ENCODE data around the gene DENND1B.
"Not testable (repeated sequence)": the region's sequence is repeated elsewhere in the genome, so short reads cannot be mapped to it uniquely, and the experiment has no call there.

DENND1B gene

DNA sequence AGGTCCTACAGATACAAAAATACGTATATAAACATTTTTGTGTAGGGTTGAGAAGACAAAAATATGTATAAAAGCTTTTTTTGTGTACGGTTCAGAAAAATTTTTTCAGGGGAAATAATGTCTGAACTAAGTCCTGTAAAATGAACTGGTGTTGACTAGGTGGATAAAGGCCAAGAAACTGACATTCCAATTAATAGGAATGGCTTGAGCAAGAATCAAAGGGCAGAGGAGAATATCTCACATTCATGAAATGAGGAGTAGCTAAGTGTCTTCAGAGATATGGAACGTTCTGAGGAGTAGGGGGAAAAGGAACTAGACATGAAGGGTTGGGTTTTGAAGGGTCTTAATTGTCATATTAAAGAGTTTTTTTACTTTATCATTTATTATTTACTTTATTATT is 231.2 kb downstream of the DENND1B start:
- Mint-ChIP-seq H3K4me1 (peaks cover 5% of the 10 kb centered on the region), H3K36me3 (peaks cover 10% of the 10 kb centered on the region), H3K9me3 (peaks cover 5% of the 10 kb centered on the region), H3K27ac (no peak overlapping the region), H3K27me3 (no peaks in the 10 kb centered on the region), H3K4me3 (no peak overlapping the region)
- no peak for DNase-seq (ENCODE audit: low spot score in 2 of 2)
- ATAC-seq (ENCODE audit: low read depth) = no peak

DNA sequence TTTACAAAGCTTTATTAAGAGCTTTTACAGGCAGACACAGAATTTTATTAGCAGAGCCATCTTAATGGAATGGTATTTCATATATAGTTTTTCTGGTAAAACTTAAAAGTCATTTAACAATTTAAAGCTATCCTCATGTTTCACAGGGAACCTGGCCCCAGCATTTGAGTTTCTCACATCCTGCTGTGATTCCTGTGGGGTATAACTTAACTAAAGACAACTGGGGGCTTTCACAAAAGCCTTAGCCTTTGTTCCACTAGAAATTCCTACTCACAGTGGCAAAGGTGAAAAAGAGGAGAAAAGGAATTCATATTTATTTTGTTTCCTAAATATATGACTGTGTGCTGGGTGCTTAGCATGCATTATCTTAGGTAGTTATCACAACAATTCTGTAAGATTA is 233.9 kb downstream of the DENND1B start:
- Mint-ChIP-seq H3K4me1 (peaks cover 5% of the 10 kb centered on the region), H3K27me3 (no peaks in the 10 kb centered on the region), H3K4me3 (no peak overlapping the region), H3K36me3 (peaks cover 11% of the 10 kb centered on the region), H3K27ac (no peak overlapping the region), H3K9me3 (peaks cover 5% of the 10 kb centered on the region)
- ATAC-seq (ENCODE audit: low read depth) = no peak
- no peak for DNase-seq (ENCODE audit: low spot score in 2 of 2)

DNA sequence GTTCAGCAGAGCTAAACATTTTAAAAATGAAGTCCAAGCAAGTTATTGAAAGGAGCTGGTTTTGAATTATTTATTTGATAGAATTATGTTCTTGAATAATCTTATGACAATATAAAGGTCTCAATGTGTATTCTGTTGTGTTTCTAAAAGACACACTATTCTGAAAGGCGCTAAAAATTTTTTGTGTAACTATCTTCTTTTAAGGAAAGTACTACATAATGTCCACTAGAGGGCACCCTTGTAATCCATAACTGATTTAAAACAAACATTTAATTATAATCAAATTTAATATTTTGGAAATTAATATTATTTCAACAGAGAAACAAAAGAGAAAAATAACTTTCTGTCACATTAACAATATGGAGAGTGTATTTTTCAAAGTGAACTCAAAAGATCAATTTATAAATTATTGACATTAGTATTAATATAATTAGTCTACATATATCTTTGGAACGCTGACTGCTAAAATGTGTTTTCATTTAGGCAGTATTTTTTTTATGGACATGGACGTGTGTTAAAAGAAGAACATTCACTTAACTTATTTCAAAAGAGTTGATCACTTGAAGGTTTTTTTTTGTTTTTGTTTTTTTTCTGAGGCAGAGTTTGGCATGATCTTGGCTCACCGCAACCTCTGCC is 248.4 kb downstream of the DENND1B start:
- H3K9me3 Mint-ChIP-seq = no peaks in the 10 kb centered on the region
- no peaks in the 10 kb centered on the region for H3K4me1 Mint-ChIP-seq
- no peak overlapping the region for H3K4me3 Mint-ChIP-seq
- no peaks in the 10 kb centered on the region for H3K27me3 Mint-ChIP-seq
- no peak for ATAC-seq (ENCODE audit: low read depth)
- no peaks in the 10 kb centered on the region for H3K36me3 Mint-ChIP-seq
- DNase-seq (ENCODE audit: low spot score in 2 of 2) = peak in 1 of 2 donors; percentile 15
- H3K27ac Mint-ChIP-seq = no peak overlapping the region

DNA sequence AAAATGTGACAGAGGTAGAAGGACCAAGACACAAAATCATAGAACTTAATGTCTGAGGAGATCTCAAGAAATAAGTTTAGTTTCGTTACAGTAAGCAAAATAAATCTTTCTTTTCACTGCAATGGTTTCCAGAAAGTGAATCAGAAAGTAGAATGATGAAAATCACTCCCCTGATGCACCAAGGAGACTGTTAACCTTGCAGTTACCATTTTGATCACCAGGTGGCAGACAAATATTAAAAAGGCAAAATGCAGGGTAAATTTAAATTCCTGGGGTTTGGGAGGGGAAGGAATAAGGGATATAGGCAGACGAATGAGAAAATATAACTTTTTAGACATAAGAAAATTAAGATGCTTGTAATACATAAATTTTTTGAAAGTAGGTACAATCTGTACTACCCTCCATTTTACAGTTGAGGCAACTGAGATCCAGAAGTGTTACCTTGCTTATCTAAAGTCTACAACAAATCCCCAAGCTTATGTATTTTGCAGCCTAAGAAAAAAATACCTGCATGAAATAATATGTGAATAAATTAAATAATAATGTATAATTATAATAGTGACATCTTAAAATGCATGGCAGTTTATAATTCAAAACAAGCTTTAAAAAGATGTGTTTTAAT is 254.1 kb downstream of the DENND1B start:
- peak; percentile 25 to 36 for DNase-seq (ENCODE audit: low spot score in 2 of 2)
- H3K4me3 Mint-ChIP-seq = no peak overlapping the region
- ATAC-seq (ENCODE audit: low read depth) = peak; percentile 43
- no peaks in the 10 kb centered on the region for H3K9me3 Mint-ChIP-seq
- H3K27me3 Mint-ChIP-seq = no peaks in the 10 kb centered on the region
- no peaks in the 10 kb centered on the region for H3K36me3 Mint-ChIP-seq
- H3K27ac Mint-ChIP-seq = no peak overlapping the region
- H3K4me1 Mint-ChIP-seq = no peaks in the 10 kb centered on the region

DNA sequence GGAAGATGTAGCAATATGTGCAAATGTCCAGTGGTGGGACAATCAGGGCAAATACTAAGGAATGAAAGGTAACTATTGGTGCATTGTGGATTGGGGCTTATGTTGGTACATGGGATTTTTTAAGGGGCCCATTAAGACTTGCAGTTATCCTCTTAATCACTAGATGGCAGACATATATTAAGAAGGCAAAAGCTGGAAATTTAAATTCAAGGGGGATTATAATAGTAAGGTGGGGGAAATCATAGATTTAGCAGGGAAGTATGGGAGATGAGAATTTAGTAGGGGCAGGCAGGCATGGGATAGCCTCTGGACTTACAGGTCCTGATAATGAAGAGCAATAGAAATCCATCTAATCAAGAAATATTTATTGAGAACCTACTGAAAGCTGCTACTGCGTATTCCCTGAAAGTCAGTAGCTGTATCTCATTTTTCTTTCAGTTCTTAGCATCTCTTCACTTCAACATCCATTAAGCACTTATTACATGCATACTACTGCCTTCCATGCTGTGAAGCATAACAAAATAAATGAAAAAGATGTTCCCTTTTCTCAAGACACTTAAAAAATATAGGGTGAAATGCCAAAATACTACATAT is 255.4 kb downstream of the DENND1B start:
- H3K27me3 Mint-ChIP-seq = no peaks in the 10 kb centered on the region
- H3K4me3 Mint-ChIP-seq = no peak overlapping the region
- ATAC-seq (ENCODE audit: low read depth) (no peak), DNase-seq (ENCODE audit: low spot score in 2 of 2) (no peak)
- H3K4me1 Mint-ChIP-seq = no peaks in the 10 kb centered on the region
- no peak overlapping the region for H3K27ac Mint-ChIP-seq
- no peaks in the 10 kb centered on the region for H3K36me3 Mint-ChIP-seq
- no peaks in the 10 kb centered on the region for H3K9me3 Mint-ChIP-seq

DNA sequence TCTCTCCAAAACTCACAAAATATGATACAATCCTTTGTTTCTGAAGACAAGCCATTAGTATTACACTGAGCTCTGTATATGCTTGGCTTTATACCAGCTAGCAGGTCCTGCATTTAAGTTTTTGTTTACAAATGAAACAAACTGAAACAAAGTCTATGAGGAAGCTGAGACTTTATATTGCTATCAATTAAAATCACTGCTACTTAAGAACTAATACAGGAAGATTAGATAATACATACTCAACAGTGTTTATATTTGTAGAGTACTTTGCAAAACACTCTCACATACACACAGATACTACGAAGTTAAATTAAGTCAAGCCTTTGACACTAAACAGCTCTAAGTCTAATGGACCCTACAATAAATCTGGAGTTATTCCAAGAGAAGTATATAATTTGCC is 259.9 kb downstream of the DENND1B start:
- no peak overlapping the region for H3K4me3 Mint-ChIP-seq
- no peak for ATAC-seq (ENCODE audit: low read depth)
- DNase-seq (ENCODE audit: low spot score in 2 of 2) = no peak
- no peaks in the 10 kb centered on the region for H3K9me3 Mint-ChIP-seq
- H3K27ac Mint-ChIP-seq = no peak overlapping the region
- peaks cover 13% of the 10 kb centered on the region for H3K36me3 Mint-ChIP-seq
- H3K27me3 Mint-ChIP-seq = no peaks in the 10 kb centered on the region
- H3K4me1 Mint-ChIP-seq = no peaks in the 10 kb centered on the region

DNA sequence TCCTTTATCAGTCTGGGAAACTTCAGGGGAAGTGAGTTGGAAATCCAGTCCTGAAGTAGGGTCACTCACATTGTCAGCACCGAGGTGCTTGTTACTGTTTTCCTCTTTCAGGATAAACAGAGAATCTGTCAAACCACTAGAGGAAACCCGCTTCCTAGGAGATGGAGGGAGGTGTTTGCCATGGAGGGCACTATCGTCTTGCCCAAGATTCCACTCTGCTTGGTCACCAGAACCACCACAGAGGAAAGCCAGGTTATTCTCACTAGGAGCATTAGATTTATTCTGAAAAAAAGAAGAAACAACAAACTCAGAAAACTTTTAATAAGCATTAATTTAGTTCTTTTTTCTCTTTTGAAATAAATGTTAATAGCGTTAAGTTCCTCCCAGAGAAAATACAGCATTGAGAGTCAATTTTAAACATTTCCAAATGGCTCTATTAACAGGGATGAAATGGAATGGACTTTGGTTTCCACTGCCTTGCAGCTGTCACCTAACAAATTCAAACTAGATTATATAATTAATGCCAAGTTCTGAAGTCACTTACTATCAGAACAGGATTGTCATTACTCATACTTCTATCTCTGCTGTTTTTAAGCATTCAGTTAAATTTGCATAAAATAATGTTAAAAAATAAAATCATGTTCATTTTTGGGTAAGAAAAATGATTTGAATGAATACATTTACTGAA is 264.4 kb downstream of the DENND1B start:
- ATAC-seq (ENCODE audit: low read depth) (no peak), DNase-seq (ENCODE audit: low spot score in 2 of 2) (no peak)
- Mint-ChIP-seq H3K9me3 (no peaks in the 10 kb centered on the region), H3K36me3 (peaks cover 21% of the 10 kb centered on the region), H3K4me3 (no peak overlapping the region), H3K27ac (no peak overlapping the region), H3K4me1 (no peaks in the 10 kb centered on the region), H3K27me3 (no peaks in the 10 kb centered on the region)

DNA sequence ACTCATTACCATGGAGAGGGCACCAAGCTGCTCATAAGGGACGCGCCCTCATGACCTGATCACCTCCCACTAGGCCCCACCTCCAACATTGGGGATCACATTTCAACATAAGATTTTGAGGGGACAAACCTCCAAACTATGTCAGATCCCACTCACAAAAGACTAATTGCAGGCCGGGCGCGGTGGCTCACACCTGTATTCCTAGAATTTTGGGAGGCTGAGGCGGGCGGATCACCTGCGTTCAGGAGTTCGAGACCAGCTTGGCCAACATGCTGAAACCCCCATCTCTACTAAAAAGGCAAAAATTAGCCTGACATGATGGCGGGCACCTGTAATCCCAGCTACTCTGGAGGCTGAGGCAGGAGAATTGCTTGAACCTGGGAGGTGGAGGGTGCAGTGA is 278.6 kb downstream of the DENND1B start:
- H3K4me3 Mint-ChIP-seq = no peak overlapping the region
- H3K27me3 Mint-ChIP-seq = peaks cover 3% of the 10 kb centered on the region
- H3K4me1 Mint-ChIP-seq = no peaks in the 10 kb centered on the region
- DNase-seq (ENCODE audit: low spot score in 2 of 2) (no peak), ATAC-seq (ENCODE audit: low read depth) (no peak)
- H3K27ac Mint-ChIP-seq = no peak overlapping the region
- no peaks in the 10 kb centered on the region for H3K9me3 Mint-ChIP-seq
- H3K36me3 Mint-ChIP-seq = no peaks in the 10 kb centered on the region

DNA sequence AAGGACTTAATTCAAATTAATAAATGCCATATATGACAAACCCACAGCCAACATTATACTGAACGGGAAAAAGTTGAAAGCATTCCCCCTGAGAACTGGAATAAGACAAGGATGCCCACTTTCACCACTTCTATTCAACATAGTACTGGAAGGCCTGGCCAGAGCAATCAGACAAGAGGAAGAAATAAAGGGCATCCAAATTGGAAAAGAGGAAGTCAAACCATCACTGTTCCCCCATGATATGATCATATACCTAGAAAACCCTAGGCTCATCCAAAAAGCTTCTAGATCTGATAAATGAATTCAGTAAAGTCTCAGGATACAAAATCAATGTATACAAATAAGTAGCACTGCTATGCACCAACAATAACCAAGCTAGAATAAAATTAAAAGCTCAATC is 283.8 kb downstream of the DENND1B start:
- not testable (repeated sequence) for H3K27ac Mint-ChIP-seq; DNase-seq (ENCODE audit: low spot score in 2 of 2); H3K27me3 Mint-ChIP-seq; H3K4me3 Mint-ChIP-seq; H3K4me1 Mint-ChIP-seq; ATAC-seq (ENCODE audit: low read depth); H3K36me3 Mint-ChIP-seq; H3K9me3 Mint-ChIP-seq

DNA sequence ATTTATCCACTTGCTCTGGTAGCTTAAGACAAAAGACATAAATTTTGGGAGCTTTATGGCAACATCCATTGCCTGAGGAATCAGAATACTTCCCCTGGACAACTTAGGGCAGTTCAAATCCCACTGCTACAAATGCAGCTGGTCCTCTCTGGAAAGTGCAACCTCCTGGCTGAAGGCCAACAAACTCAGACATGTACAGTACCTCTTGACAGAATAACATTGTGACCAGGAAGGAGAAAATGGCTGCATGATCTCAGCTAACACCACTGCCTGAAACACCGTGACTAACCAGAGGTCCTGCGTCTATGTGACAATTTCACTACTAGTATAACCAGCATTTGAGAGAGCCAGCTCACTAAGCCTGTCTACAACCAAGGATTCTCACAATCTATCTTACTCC is 288.3 kb downstream of the DENND1B start:
- Mint-ChIP-seq H3K4me3 (no peak overlapping the region), H3K9me3 (peaks cover 4% of the 10 kb centered on the region), H3K27ac (no peak overlapping the region), H3K36me3 (no peaks in the 10 kb centered on the region), H3K27me3 (peaks cover 5% of the 10 kb centered on the region), H3K4me1 (no peaks in the 10 kb centered on the region)
- DNase-seq (ENCODE audit: low spot score in 2 of 2) (no peak), ATAC-seq (ENCODE audit: low read depth) (no peak)

DNA sequence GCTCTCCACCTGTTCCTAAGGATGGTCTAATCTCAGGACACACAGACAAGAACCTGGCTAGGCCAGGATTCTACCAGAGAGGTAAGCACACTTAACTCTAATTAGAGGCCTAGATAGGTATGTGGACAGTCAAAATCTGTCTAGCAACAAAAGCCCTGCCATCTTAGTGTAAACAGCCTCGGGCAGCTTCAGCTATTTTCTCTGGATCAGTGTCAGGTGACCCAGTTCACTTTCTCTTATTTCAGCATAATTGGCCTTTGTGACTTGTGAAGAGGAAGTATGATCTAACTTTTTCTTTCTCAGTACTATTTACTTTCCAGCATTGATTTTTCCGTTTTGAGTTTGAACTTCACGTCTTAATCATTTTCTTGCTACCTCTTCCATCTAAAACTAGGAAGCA is 289.5 kb downstream of the DENND1B start:
- Mint-ChIP-seq H3K36me3 (no peaks in the 10 kb centered on the region), H3K4me3 (no peak overlapping the region), H3K9me3 (peaks cover 4% of the 10 kb centered on the region), H3K27ac (no peak overlapping the region), H3K27me3 (peaks cover 5% of the 10 kb centered on the region), H3K4me1 (no peaks in the 10 kb centered on the region)
- DNase-seq (ENCODE audit: low spot score in 2 of 2) (no peak), ATAC-seq (ENCODE audit: low read depth) (no peak)

DNA sequence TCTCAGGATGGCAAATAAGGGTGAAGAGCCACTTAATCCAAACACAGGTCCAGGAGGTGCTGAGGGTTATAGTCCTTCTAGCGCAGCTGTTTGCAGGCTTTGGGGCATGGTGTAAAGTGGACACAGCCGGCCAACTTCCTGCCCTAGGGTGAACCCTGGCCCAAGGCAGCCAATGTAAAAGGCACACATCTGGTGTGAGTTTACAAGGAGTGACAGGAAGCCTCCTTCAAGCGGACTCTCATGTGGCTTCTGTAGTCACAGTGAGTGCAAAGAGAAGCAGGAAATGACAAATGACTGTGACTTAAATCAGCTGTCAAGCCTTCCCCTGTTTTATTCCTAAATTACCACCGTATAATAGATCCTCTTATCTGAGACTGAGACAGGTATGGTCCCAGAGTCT is 294.2 kb downstream of the DENND1B start:
- ATAC-seq (ENCODE audit: low read depth) (no peak), DNase-seq (ENCODE audit: low spot score in 2 of 2) (no peak)
- no peaks in the 10 kb centered on the region for H3K4me1 Mint-ChIP-seq
- no peaks in the 10 kb centered on the region for H3K36me3 Mint-ChIP-seq
- H3K27ac Mint-ChIP-seq = no peak overlapping the region
- peaks cover 7% of the 10 kb centered on the region for H3K27me3 Mint-ChIP-seq
- H3K9me3 Mint-ChIP-seq = no peaks in the 10 kb centered on the region
- H3K4me3 Mint-ChIP-seq = no peak overlapping the region

DNA sequence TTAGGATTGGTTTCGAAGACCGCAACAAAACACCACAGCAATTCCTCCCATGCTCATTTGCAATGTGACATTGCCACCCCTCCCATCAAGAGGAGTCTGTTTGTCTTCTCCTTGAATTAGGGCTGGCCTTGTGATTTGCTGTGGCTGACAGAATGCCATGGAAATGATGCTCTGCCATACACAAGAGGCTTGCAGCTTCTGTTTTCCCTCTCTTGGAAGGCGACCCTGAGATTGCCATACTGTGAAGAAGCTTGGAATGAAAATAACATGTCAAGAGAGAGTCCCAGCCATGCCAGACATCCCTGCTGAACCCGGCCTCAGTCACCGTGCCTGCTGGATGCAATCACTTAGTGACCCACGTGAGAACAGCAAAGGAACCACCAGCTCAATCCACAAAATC is 294.8 kb downstream of the DENND1B start:
- no peaks in the 10 kb centered on the region for H3K9me3 Mint-ChIP-seq
- H3K36me3 Mint-ChIP-seq = no peaks in the 10 kb centered on the region
- no peak overlapping the region for H3K4me3 Mint-ChIP-seq
- DNase-seq (ENCODE audit: low spot score in 2 of 2) = no peak
- ATAC-seq (ENCODE audit: low read depth) = no peak
- H3K4me1 Mint-ChIP-seq = no peaks in the 10 kb centered on the region
- H3K27ac Mint-ChIP-seq = no peak overlapping the region
- H3K27me3 Mint-ChIP-seq = peaks cover 7% of the 10 kb centered on the region

DNA sequence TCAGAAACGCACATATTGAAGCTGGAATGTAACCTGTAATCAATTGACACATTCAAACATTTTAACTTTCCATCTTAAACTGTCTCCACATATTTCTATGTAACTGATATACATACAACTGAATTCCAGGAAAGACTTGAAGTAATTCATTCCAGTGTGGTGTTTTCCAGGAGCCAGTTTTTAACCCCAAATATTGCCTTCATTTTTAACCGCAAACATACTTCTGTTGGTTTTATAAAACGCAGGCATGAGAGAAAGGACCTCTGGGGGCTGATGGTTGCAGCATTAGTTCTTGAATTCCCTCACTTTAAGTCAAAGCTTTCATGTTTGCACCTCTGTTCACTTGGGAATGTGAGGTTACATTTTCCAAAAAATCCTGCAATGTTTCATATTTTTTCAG is 303.1 kb downstream of the DENND1B start:
- Mint-ChIP-seq H3K9me3 (no peaks in the 10 kb centered on the region), H3K27ac (no peak overlapping the region), H3K4me3 (no peak overlapping the region), H3K27me3 (peaks cover 10% of the 10 kb centered on the region), H3K36me3 (no peaks in the 10 kb centered on the region), H3K4me1 (peaks cover 4% of the 10 kb centered on the region)
- ATAC-seq (ENCODE audit: low read depth) (no peak), DNase-seq (ENCODE audit: low spot score in 2 of 2) (no peak)

Measured in memory B cell (primary cell).